ENCODE measurements around the gene ATG4A.

The ATG4A gene

DNA sequence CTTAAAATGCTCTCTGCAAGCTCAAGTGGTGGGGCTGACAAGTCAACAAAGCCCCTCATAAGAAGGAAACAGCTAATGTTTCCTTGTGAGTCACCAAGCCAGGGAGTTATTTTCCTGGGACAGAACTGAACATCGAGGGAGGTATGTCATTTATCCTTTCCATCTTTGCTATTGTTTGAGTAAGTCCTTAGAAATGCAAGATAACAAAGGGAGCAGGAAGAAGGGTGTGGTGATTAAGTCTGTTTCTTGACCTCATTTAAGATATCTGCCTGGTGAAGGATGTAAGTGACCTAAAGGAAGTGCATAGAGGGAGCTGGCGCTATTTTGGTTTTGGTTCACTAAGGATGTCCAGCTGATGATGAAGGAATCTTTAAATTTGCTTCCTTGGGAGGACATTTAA lies 39.9 kb downstream of the ATG4A start:
- no peak overlapping the region for H3K4me2 ChIP-seq
- H3K4me3 ChIP-seq = no peak overlapping the region
- H3K9me3 ChIP-seq (replicated peaks in 1 of 11) = 0 out of 22 replicates have a peak, but pooled peaks cover 0 to 13% (median 0%) of the 10 kb centered on the region in 11 experiments
- H3K27ac ChIP-seq = no peak overlapping the region
- peaks cover 0 to 3% (median 0%) of the 10 kb centered on the region in 11 experiments; a peak in 2 of 22 replicates for H4K20me1 ChIP-seq
- no peak for TF ChIP-seq Cebpa-rat (IDR thresholded peaks at IDR 0.05)
- H3K4me1 ChIP-seq = peaks cover 0 to 4% (median 0%) of the 10 kb centered on the region in 10 experiments; a peak in 1 of 20 replicates
- H3K27me3 ChIP-seq = peaks cover 76 to 100% (median 96%) of the 10 kb centered on the region in 11 experiments
- peaks cover 0 to 51% (median 14%) of the 10 kb centered on the region in 11 experiments; a peak in 10 of 22 replicates for H3K36me3 ChIP-seq
- no peak overlapping the region for H3K9ac ChIP-seq

DNA sequence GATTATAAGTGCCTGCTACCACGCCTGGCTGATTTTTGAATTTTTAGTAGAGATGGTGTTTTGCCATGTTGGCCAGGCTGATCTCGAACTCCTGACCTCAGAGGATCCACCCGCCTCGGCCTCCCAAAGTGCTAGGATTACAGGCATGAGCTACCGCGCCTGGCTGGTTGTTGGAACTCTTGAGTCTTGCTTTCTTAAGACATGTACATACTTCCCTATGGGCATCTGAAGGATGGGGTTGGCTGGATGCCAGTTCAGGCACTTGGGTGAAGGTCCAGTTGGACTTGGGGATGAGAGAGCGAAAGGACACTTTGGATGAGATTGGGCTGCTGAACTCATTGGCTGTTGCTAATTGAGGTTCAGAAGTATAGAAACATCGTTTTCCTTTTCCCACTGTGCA lies 40.5 kb downstream of the ATG4A start:
- TF ChIP-seq Cebpa-rat (IDR thresholded peaks at IDR 0.05) = no peak
- peaks cover 74 to 100% (median 96%) of the 10 kb centered on the region in 11 experiments for H3K27me3 ChIP-seq
- H3K4me3 ChIP-seq = no peak overlapping the region
- H3K4me2 ChIP-seq = no peak overlapping the region
- H3K9ac ChIP-seq = no peak overlapping the region
- peaks cover 0 to 1% (median 0%) of the 10 kb centered on the region in 11 experiments; a peak in 3 of 22 replicates for H4K20me1 ChIP-seq
- H3K4me1 ChIP-seq = no peaks in the 10 kb centered on the region
- H3K27ac ChIP-seq = no peak overlapping the region
- H3K36me3 ChIP-seq = peaks cover 0 to 51% (median 14%) of the 10 kb centered on the region in 11 experiments; a peak in 10 of 22 replicates
- 0 out of 22 replicates have a peak, but pooled peaks cover 0 to 13% (median 0%) of the 10 kb centered on the region in 11 experiments for H3K9me3 ChIP-seq (replicated peaks in 1 of 11)

DNA sequence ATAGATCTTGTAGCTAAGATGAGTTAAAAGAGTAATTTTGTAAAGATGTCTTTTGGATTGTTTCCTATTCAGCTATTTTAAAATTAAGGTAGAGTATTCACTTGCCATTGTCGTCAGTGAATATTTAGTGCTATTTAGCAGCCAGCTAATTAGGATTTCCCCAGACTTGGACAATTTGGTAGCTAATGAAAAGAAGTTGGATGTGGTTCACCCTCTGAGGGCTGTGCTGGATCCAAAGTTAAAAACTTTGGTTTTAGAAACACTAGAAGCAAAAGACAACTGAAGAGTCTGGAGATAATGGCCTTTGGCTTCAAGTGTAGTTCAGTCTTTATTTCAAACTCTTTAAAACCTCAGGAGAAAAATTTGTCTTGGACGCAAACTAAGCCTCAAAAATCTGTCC lies 41.3 kb downstream of the ATG4A start:
- Histone ChIP-seq H3K9me3 (replicated peaks in 1 of 11) (0 out of 22 replicates have a peak, but pooled peaks cover 0 to 13% (median 0%) of the 10 kb centered on the region in 11 experiments), H3K4me1 (no peaks in the 10 kb centered on the region), H3K36me3 (peaks cover 0 to 59% (median 17%) of the 10 kb centered on the region in 11 experiments; a peak in 11 of 22 replicates), H3K27ac (no peak overlapping the region), H3K27me3 (peaks cover 75 to 100% (median 96%) of the 10 kb centered on the region in 11 experiments), H3K4me3 (no peak overlapping the region), H4K20me1 (no peaks in the 10 kb centered on the region; a peak in 2 of 22 replicates), H3K4me2 (no peak overlapping the region), H3K9ac (no peak overlapping the region)
- TF ChIP-seq Cebpa-rat (IDR thresholded peaks at IDR 0.05) = no peak

DNA sequence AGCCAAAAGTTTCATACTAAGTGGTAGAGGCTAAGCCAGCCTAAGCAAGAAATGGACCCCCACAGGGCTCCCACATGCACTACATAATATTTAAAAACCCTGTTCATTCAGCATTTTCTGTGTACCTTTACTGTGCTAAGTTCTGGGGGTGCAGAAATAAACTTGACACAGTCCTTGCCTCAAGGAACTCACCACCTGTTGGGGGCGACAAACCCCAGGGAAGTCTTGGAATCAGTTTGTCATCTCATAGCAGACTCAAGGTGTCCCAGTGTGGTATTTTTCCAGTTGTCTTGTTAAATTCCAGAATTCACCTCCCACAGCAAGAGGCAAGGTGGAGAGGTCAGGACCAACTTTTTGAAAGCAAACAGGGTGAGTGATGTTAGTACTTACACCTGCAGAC lies 43.1 kb downstream of the ATG4A start:
- no peak overlapping the region for H3K4me2 ChIP-seq
- no peaks in the 10 kb centered on the region for H3K4me1 ChIP-seq
- 0 out of 22 replicates have a peak, but pooled peaks cover 0 to 13% (median 0%) of the 10 kb centered on the region in 11 experiments for H3K9me3 ChIP-seq (replicated peaks in 1 of 11)
- peaks cover 66 to 100% (median 99%) of the 10 kb centered on the region in 11 experiments for H3K27me3 ChIP-seq
- no peak overlapping the region for H3K4me3 ChIP-seq
- peaks cover 0 to 7% (median 0%) of the 10 kb centered on the region in 11 experiments; a peak in 2 of 22 replicates for H4K20me1 ChIP-seq
- no peak overlapping the region for H3K9ac ChIP-seq
- H3K36me3 ChIP-seq = peaks cover 0 to 72% (median 27%) of the 10 kb centered on the region in 11 experiments; a peak in 11 of 22 replicates
- no peak for TF ChIP-seq Cebpa-rat (IDR thresholded peaks at IDR 0.05)
- H3K27ac ChIP-seq = no peak overlapping the region

DNA sequence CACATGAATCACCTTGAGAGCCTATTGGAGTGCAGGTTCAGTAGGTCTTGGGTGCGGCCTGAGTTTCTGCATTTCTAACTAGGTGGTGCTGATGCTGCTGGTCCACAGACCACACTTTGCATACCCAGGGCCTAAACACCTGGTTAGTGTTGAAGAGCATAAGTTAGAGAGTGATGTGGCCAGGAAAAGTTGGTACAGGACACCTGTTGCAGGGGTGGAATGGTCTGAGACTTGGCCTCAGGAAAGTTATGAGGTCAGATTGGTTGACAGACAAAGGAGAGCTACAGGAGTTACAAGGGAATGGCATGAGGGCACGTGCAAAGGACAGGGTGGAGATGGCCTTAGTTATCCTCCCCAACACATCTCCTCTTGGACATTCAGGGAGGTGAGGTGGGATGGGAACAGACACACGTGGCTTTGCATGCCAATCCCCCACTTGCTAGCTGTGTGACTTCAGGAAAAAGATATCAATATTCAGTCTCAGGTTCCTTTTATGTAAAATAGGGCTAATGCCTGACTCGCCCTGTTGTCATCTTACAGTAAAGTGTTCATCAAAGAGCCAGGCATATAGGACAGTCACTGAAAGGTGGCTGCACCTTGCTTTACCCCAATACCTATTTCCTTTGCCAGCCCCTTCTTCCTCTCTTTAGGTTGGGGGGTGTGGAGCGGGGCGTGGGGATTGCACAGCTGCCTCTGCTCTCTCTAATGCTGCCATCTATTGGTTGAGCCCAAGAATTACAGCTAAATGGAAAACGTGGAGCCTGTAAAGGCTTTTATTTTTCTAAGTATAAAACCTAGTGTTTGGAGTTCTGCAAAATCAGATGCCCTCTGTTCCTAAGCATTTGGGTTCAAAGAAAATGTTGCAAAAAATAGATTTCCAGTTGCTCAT lies 47.5 kb downstream of the ATG4A start:
- H3K4me2 ChIP-seq = no peak overlapping the region
- no peak overlapping the region for H3K9ac ChIP-seq
- H3K36me3 ChIP-seq = peaks cover 0 to 72% (median 16%) of the 10 kb centered on the region in 11 experiments; a peak in 11 of 22 replicates
- H3K9me3 ChIP-seq (replicated peaks in 1 of 11) = no peaks in the 10 kb centered on the region
- no peak overlapping the region for H3K4me3 ChIP-seq
- H4K20me1 ChIP-seq = peaks cover 0 to 7% (median 0%) of the 10 kb centered on the region in 11 experiments; a peak in 1 of 22 replicates
- no peaks in the 10 kb centered on the region for H3K4me1 ChIP-seq
- H3K27ac ChIP-seq = no peak overlapping the region
- peaks cover 24 to 88% (median 65%) of the 10 kb centered on the region in 11 experiments; a peak in 21 of 22 replicates for H3K27me3 ChIP-seq
- no peak for TF ChIP-seq Cebpa-rat (IDR thresholded peaks at IDR 0.05)

DNA sequence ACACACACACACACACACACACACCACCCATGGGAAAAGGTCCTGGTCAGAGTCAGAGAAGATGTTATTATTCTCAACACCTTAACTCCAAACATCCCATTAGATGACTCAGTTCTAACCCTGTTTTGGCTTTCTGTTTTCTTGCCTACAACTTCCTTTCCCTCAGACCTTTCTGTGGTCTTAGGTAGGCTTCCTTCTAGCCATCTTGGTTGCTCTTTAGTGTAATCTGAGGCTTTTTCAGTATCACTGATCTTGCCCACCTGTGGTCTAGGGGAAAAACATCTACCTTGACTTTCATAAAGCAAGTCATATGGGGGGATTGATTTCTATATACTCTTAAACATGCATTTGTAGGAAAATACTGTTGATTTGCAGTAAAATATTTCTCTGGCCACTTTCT lies 56.9 kb downstream of the ATG4A start:
- H3K27ac ChIP-seq = no peak overlapping the region
- H3K4me3 ChIP-seq = no peak overlapping the region
- H3K36me3 ChIP-seq = peaks cover 0 to 41% (median 0%) of the 10 kb centered on the region in 11 experiments; a peak in 6 of 22 replicates
- H4K20me1 ChIP-seq = no peaks in the 10 kb centered on the region
- no peak overlapping the region for H3K4me2 ChIP-seq
- no peaks in the 10 kb centered on the region for H3K4me1 ChIP-seq
- TF ChIP-seq Cebpa-rat (IDR thresholded peaks at IDR 0.05) = no peak
- H3K27me3 ChIP-seq = peaks cover 46 to 86% (median 70%) of the 10 kb centered on the region in 11 experiments
- H3K9ac ChIP-seq = no peak overlapping the region
- 0 out of 22 replicates have a peak, but pooled peaks cover 0 to 3% (median 0%) of the 10 kb centered on the region in 11 experiments for H3K9me3 ChIP-seq (replicated peaks in 1 of 11)

DNA sequence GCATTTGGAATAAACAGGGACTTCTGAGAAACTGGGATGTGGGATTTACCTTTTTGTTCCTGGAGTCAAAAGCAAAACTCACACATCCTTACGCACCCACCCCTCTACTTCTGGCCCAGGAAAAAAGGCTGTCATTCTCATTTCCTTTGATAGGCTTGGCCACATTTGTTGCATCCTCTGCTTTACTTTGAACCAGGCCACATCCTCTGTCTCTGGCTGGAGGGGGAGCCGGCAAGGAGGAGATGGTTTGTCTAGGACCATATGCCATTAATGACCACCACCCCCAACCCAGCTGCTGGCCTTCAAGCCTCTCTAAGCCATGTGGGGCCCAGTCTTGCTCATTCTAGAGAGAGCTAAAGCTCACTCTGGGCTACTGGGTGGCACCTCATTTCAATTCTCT lies 64.5 kb downstream of the ATG4A start:
- Histone ChIP-seq H3K9ac (no peak overlapping the region), H3K4me1 (no peaks in the 10 kb centered on the region), H3K27ac (no peak overlapping the region), H3K27me3 (peaks cover 86 to 100% (median 100%) of the 10 kb centered on the region in 11 experiments), H3K4me2 (no peak overlapping the region), H3K4me3 (no peak overlapping the region), H4K20me1 (peaks cover 0 to 15% (median 0%) of the 10 kb centered on the region in 11 experiments; a peak in 6 of 22 replicates), H3K36me3 (peaks cover 0 to 13% (median 0%) of the 10 kb centered on the region in 11 experiments; a peak in 5 of 22 replicates), H3K9me3 (replicated peaks in 1 of 11) (no peaks in the 10 kb centered on the region)
- TF ChIP-seq Cebpa-rat (IDR thresholded peaks at IDR 0.05) = no peak

DNA sequence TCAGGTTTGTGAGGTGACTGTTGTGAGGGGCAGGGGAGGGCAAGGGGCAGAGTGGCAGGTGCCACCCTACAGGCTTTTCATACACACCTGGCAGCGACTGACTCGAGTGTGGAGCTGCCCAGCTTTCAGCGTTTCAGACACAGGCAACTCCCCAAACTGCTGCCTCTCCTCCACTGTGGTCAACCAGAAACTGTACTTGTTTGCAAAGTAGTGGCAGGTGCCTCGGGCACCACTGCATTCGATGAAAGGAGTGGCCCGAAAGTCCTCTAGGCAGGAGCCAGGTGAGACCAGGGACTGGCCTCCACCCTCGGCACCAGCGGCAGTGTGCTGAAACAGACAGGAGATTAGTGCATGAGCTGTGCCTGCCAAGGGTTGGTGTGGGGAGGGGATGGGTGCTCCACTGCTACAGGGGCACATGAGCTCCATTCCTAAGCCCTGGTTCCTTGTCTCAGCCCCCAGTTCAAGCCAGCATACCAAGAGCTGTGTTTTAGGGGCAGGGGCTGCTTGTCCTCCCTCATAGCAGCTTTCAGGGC lies 65.4 kb downstream of the ATG4A start:
- H3K9ac ChIP-seq = no peak overlapping the region
- no peak overlapping the region for H3K27ac ChIP-seq
- H3K9me3 ChIP-seq (replicated peaks in 1 of 11) = no peaks in the 10 kb centered on the region
- no peak overlapping the region for H3K4me3 ChIP-seq
- TF ChIP-seq Cebpa-rat (IDR thresholded peaks at IDR 0.05) = no peak
- no peaks in the 10 kb centered on the region for H3K4me1 ChIP-seq
- peaks cover 0 to 11% (median 0%) of the 10 kb centered on the region in 11 experiments; a peak in 5 of 22 replicates for H3K36me3 ChIP-seq
- H4K20me1 ChIP-seq = peaks cover 0 to 15% (median 0%) of the 10 kb centered on the region in 11 experiments; a peak in 6 of 22 replicates
- H3K4me2 ChIP-seq = no peak overlapping the region
- H3K27me3 ChIP-seq = peaks cover 86 to 100% (median 100%) of the 10 kb centered on the region in 11 experiments

DNA sequence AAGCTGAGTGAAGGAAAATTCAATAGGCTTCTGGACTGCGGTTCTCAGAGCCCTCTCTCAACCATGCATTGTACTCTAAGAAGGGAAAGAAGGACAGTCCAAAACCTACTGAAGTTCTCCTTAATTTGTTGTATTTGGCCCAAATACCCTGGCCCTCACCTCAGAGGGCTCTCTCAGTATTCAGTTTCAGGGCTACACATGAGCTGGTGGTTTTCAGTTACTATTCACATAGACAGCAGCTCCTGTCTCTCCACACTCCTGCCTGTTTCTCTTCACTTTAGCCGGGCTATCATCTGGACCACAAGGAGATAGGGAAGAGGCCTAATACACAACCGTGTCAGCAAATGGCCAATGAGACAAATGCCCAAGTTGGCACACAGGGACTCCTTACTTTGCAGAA lies 66.0 kb downstream of the ATG4A start:
- peaks cover 85 to 100% (median 98%) of the 10 kb centered on the region in 11 experiments for H3K27me3 ChIP-seq
- no peak overlapping the region for H3K4me3 ChIP-seq
- H4K20me1 ChIP-seq = peaks cover 0 to 15% (median 0%) of the 10 kb centered on the region in 11 experiments; a peak in 6 of 22 replicates
- no peak overlapping the region for H3K4me2 ChIP-seq
- no peak for TF ChIP-seq Cebpa-rat (IDR thresholded peaks at IDR 0.05)
- no peak overlapping the region for H3K27ac ChIP-seq
- no peak overlapping the region for H3K9ac ChIP-seq
- peaks cover 0 to 11% (median 0%) of the 10 kb centered on the region in 11 experiments; a peak in 5 of 22 replicates for H3K36me3 ChIP-seq
- H3K4me1 ChIP-seq = no peaks in the 10 kb centered on the region
- H3K9me3 ChIP-seq (replicated peaks in 1 of 11) = no peaks in the 10 kb centered on the region

All from BLaER1 treated with 17β-estradiol and CSF1 and Interleukin-3, amounts not matched to agents 10 nM and 100 nM (cell line).